ENCODE data around the gene BPIFB6.

DNA sequence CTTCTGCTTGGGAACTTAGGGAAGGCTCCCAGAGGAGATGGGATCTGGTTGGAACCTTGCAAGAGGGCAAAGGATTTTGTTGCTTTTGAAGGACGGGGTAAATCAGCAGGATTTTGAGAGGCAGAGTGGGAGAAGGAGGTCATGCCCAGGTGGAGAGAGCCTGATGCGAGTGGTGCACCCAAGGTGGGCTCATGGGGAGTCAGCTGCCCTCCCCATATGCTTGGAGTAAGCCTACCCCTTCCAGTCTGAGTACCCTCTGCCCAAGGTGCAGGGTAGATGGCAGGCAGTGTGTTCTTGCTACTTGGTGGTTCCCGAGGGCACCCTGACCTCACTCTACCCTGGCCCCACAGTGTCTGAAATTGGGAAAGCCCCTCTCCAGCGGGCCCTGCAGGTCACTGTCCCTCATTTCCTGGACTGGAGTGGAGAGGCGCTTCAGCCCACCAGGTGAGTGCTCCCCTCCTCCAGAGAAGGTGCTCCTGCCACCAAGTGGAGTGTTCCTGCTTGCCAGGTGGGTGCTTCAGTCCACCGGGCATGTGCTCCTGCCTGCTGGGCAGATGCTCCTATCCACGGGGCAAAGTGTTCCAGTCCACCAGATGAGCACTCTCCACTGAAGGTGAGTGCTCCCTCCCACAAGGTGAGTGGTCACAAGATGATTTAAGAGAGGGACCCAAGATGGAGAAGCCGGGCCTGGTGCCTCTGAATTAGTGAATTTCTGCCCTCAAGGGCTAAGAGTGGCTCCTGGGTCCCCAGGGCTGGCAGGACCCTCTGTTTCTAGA is 20.6 kb upstream of the BPIFB6 start:
- TF ChIP-seq, protein P1, sequence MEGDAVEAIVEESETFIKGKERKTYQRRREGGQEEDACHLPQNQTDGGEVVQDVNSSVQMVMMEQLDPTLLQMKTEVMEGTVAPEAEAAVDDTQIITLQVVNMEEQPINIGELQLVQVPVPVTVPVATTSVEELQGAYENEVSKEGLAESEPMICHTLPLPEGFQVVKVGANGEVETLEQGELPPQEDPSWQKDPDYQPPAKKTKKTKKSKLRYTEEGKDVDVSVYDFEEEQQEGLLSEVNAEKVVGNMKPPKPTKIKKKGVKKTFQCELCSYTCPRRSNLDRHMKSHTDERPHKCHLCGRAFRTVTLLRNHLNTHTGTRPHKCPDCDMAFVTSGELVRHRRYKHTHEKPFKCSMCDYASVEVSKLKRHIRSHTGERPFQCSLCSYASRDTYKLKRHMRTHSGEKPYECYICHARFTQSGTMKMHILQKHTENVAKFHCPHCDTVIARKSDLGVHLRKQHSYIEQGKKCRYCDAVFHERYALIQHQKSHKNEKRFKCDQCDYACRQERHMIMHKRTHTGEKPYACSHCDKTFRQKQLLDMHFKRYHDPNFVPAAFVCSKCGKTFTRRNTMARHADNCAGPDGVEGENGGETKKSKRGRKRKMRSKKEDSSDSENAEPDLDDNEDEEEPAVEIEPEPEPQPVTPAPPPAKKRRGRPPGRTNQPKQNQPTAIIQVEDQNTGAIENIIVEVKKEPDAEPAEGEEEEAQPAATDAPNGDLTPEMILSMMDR (IDR thresholded peaks at IDR 0.05; ENCODE audit: extremely low read depth in 1 of 2, insufficient read depth in 1 of 2, low read depth in 1 of 2, low read length in 2 of 2) = no peak
- TF ChIP-seq, protein P2, sequence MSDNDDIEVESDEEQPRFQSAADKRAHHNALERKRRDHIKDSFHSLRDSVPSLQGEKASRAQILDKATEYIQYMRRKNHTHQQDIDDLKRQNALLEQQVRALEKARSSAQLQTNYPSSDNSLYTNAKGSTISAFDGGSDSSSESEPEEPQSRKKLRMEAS (IDR thresholded peaks at IDR 0.05; ENCODE audit: insufficient read depth, insufficient read length) = no peak
- TF ChIP-seq POLR2A (IDR thresholded peaks at IDR 0.05; ENCODE audit: low read depth, low read length) (no peak), JUN (IDR thresholded peaks at IDR 0.05; ENCODE audit: borderline replicate concordance, insufficient read depth, insufficient read length, low read depth) (no peak)

All from endothelial cell of umbilical vein (primary cell).